ENCODE data around the gene ITPR1.

DNA sequence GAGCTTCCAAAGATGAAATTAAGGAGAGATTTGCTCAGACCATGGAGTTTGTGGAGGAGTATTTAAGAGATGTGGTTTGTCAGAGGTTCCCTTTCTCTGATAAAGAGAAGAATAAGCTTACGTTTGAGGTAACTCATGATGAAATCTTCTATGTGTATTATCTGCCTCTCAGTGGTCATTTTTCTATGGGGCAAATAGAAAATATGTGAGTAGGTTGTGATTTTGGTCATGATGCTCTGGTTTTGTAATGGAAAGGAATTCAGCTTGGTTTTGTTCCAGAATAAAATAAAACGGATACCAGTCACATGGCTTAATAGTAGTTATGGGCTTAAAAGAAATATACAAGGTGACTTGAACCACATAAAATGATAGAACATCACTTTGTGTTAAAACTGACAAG, 181.1 kb downstream of the ITPR1 start:
- TF ChIP-seq ZFP36 (IDR thresholded peaks at IDR 0.05; ENCODE audit: borderline replicate concordance, partially characterized antibody) (no peak), HDAC2 (IDR thresholded peaks at IDR 0.05) (no peak), CHD2 (IDR thresholded peaks at IDR 0.05; ENCODE audit: low read length, partially characterized antibody) (no peak), FOSB (CRISPR knock-in tag; IDR thresholded peaks at IDR 0.05) (no peak), FOSL2 (IDR thresholded peaks at IDR 0.05) (no peak), FOSL2 (CRISPR knock-in tag; IDR thresholded peaks at IDR 0.05) (no peak), POLR2A (IDR thresholded peaks at IDR 0.05; ENCODE audit: low read length) (no peak), JUNB (IDR thresholded peaks at IDR 0.05) (no peak), TP53 (CRISPR knock-in tag; IDR thresholded peaks at IDR 0.05) (no peak)
- TF ChIP-seq, protein P1, sequence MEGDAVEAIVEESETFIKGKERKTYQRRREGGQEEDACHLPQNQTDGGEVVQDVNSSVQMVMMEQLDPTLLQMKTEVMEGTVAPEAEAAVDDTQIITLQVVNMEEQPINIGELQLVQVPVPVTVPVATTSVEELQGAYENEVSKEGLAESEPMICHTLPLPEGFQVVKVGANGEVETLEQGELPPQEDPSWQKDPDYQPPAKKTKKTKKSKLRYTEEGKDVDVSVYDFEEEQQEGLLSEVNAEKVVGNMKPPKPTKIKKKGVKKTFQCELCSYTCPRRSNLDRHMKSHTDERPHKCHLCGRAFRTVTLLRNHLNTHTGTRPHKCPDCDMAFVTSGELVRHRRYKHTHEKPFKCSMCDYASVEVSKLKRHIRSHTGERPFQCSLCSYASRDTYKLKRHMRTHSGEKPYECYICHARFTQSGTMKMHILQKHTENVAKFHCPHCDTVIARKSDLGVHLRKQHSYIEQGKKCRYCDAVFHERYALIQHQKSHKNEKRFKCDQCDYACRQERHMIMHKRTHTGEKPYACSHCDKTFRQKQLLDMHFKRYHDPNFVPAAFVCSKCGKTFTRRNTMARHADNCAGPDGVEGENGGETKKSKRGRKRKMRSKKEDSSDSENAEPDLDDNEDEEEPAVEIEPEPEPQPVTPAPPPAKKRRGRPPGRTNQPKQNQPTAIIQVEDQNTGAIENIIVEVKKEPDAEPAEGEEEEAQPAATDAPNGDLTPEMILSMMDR (IDR thresholded peaks at IDR 0.05), result no peak
- TF ChIP-seq, protein P2, sequence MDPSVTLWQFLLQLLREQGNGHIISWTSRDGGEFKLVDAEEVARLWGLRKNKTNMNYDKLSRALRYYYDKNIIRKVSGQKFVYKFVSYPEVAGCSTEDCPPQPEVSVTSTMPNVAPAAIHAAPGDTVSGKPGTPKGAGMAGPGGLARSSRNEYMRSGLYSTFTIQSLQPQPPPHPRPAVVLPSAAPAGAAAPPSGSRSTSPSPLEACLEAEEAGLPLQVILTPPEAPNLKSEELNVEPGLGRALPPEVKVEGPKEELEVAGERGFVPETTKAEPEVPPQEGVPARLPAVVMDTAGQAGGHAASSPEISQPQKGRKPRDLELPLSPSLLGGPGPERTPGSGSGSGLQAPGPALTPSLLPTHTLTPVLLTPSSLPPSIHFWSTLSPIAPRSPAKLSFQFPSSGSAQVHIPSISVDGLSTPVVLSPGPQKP (IDR thresholded peaks at IDR 0.05; ENCODE audit: low read depth, low read length), result no peak
- TF ChIP-seq, protein P3, sequence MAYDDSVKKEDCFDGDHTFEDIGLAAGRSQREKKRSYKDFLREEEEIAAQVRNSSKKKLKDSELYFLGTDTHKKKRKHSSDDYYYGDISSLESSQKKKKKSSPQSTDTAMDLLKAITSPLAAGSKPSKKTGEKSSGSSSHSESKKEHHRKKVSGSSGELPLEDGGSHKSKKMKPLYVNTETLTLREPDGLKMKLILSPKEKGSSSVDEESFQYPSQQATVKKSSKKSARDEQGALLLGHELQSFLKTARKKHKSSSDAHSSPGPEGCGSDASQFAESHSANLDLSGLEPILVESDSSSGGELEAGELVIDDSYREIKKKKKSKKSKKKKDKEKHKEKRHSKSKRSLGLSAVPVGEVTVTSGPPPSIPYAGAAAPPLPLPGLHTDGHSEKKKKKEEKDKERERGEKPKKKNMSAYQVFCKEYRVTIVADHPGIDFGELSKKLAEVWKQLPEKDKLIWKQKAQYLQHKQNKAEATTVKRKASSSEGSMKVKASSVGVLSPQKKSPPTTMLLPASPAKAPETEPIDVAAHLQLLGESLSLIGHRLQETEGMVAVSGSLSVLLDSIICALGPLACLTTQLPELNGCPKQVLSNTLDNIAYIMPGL (CRISPR knock-in tag; IDR thresholded peaks at IDR 0.05; ENCODE audit: borderline replicate concordance), result no peak
